Measurements from ENCODE around the gene CYB561A3. TPM values are rescaled to one million over a fixed set of nuclear protein-coding genes. Genes with fewer than 3 reads are reported as not detected.

Gene CYB561A3
- total RNA-seq, 1 experiment from 2014 or later: 80.3 TPM

Other genes starting within 250 kb of the CYB561A3 start
- 24.0 TPM for gene VPS37C, start 200.5 kb downstream of the CYB561A3 start, total RNA-seq (2021; ENCODE audit: unreplicated experiment)
- gene PGA3, start 158.4 kb downstream of the CYB561A3 start, total RNA-seq (2021; ENCODE audit: unreplicated experiment): not detected
- not detected for gene PGA4, start 139.5 kb downstream of the CYB561A3 start, total RNA-seq (2021; ENCODE audit: unreplicated experiment)
- not detected for gene PGA5, start 120.7 kb downstream of the CYB561A3 start, total RNA-seq (2021; ENCODE audit: unreplicated experiment)
- 0.51 TPM for gene VWCE, start 66.6 kb downstream of the CYB561A3 start, total RNA-seq (2021; ENCODE audit: unreplicated experiment)
- 217 TPM for gene DDB1, start 28.8 kb downstream of the CYB561A3 start, total RNA-seq (2021; ENCODE audit: unreplicated experiment)
- gene TKFC, start 28.7 kb downstream of the CYB561A3 start, total RNA-seq (2021; ENCODE audit: unreplicated experiment): 79.6 TPM
- 86.6 TPM for gene TMEM138, start 492 bp upstream of the CYB561A3 start, total RNA-seq (2021; ENCODE audit: unreplicated experiment)
- gene TMEM216, start 30.7 kb upstream of the CYB561A3 start, total RNA-seq (2021; ENCODE audit: unreplicated experiment): 11.7 TPM
- gene CPSF7, start 68.1 kb upstream of the CYB561A3 start, total RNA-seq (2021; ENCODE audit: unreplicated experiment): 96.1 TPM
- gene SDHAF2, start 68.2 kb upstream of the CYB561A3 start, total RNA-seq (2021; ENCODE audit: unreplicated experiment): 43.2 TPM
- gene LRRC10B, start 146.9 kb upstream of the CYB561A3 start, total RNA-seq (2021; ENCODE audit: unreplicated experiment): 0.23 TPM
- gene SYT7, start 219.2 kb upstream of the CYB561A3 start, total RNA-seq (2021; ENCODE audit: unreplicated experiment): 2.5 TPM